ENCODE results near the gene MTERF1.
"Not testable (repeated sequence)": the region's sequence is repeated elsewhere in the genome, so short reads cannot be mapped to it uniquely, and the experiment has no call there.

Gene MTERF1

GRCh38 chr7:91883676-91884362 lies 3.3 kb upstream of the MTERF1 start:
- no peak for DNase-seq

- DNase-seq = no peak
These were observed 488 bp downstream of the MTERF1 start for GRCh38 chr7:91880016-91880412.

DNA sequence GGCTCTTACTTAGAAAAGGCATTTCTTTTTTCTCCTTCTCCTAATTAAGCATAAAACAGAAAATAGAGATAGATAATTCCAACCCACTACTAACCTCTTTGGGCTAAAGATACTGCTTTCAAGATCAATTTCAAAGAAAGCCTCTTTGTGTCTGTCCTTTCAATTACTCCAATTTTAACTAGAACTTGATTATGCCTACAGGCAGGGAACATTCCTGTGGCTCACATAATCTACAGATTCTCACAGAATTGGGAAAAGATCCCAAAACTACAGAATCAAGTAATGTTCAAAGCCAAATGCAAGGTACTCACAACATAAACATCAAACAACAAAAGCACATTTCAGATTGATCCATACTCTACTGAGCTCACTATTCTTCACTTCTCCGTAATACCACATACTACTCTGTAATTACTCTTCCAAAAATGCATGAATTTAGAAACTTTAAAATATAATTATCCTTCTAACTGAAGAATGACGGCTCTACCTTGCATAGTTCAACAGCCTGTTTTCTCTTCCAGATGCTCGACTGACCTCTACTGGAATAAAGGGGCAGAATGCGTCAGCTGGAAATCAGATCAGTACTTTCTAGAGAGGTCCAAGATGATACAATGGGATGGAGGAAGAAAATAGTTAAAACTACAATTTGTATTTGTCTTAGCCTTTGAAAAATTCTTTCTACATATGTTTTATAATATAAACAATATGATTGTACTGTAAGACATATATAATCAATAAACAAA lies 3.9 kb downstream of the MTERF1 start:
- no peak for DNase-seq

DNA sequence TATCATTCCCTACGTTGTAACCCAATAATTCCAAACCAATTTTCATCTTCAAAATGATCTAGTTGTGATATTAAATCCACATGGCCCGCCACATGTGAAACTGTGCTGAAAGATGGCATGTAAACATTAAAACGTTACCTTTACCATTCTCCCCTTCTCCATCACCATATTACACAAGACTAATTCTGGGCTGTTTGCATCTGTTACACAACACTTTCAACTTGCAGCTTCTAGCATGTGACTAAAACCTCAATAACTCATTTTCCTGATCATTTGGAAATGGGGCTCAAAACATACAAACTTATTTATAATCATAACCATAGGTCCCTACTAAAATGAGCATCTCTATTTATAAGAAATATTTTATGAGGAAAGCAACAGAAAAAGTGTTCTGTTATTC lies 4.7 kb downstream of the MTERF1 start:
- DNase-seq = no peak

GRCh38 chr7:91872928-91873327 lies 7.6 kb downstream of the MTERF1 start:
- DNase-seq = no peak

- no peak for DNase-seq
These were observed 8.4 kb downstream of the MTERF1 start for GRCh38 chr7:91872069-91872468.

GRCh38 chr7:91869661-91870060 lies 10.8 kb downstream of the MTERF1 start:
- no peak for DNase-seq

DNA sequence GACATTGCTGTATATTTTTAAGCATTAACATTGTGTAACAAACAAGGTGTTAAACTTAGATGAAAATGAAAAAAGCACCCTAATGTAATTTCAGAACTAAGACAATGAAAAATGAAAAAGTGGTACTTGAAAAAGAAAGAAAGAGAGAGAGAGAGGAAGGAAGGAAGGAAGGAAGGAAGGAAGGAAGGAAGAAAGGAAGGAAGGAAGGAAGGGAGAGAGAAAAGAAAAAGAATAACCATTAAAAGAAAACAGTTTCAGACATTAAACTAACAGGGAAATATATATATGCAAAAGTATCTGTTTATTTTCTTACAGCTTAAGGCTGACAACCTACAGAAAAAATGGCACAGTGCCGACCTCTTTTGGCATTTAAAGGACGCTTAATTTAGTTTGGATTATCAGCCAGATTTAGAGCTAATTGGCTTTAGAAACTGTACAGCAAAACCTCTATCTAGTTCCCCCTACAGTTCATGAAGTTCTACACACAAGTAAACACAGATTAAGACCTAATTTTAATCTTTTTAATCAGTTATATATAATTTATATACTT lies 13.8 kb downstream of the MTERF1 start:
- DNase-seq = no peak

GRCh38 chr7:91865511-91865910 lies 15.0 kb downstream of the MTERF1 start:
- DNase-seq = no peak

- not testable (repeated sequence) for DNase-seq
These were observed 15.9 kb downstream of the MTERF1 start for GRCh38 chr7:91864604-91865003.

GRCh38 chr7:91864070-91864469 lies 16.4 kb downstream of the MTERF1 start:
- DNase-seq = no peak

DNA sequence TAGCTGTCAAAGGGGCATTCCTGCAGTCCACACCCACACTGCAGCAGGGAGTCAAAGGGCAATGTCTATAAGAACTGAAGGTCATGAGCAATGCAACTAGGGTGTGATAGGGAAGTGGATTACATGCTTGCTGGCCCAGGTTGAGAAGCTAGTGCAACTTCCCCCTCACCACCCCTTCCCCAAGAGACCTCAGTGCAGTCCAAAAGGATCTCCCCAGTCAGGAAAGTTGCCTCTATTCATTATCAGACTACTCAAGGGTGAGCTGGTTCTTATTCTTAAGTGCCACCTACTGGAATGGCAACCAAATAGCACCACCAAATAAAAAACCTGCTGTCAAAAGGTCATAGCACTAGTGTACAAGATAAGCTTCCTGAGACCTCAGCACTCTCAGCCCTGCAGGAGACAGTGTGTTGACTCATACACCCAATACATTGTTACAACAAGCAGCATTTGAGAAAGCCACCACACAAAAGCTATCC lies 28.2 kb downstream of the MTERF1 start:
- DNase-seq = no peak

- no peak for DNase-seq
These were observed 30.0 kb downstream of the MTERF1 start for GRCh38 chr7:91850455-91850854.

- no peak for DNase-seq
These were observed 32.5 kb downstream of the MTERF1 start for GRCh38 chr7:91847876-91848588.

DNA sequence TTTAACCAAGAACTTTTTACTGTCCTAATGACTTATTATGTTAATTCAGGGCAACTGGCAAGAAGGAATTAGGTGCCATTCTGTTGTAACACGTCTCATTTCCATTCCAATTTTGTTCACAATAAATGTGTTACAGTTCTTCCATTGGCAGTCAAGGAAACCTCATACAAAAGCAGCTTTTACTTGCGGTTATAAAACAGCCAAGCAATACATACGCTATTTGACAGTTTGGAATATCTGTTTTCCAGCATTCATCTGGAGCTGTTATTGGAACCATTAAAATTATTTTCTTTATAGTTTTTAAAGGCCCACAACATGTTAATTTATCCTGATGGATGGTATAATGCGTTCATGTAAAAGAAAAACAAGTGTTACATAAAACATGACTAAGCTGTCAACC lies 33.3 kb downstream of the MTERF1 start:
- DNase-seq = no peak

- no peak for DNase-seq
These were observed 34.1 kb downstream of the MTERF1 start for GRCh38 chr7:91846436-91846835.

- DNase-seq = no peak
These were observed 36.7 kb downstream of the MTERF1 start for GRCh38 chr7:91843831-91844230.

DNA sequence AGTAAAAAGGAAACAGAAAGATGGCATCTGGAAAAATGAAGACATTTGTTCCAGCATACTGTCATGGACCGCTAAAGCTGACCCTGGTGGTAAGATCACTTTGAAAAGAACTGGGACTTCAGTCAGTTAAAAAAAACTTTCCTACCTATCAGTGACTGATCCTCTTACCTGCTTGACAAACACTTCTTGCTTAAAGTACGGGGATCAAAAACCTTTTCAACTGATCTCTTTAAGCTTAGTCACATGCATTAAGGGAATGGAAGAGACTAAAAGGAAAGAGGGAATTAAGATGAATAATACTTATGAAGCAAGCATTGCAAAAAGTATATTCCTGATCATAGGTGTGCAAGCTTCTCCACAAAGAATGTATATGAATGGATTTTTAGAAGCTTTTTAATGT lies 42.1 kb downstream of the MTERF1 start:
- DNase-seq = no peak

GRCh38 chr7:91837397-91838070 lies 43.0 kb downstream of the MTERF1 start:
- no peak for DNase-seq

GRCh38 chr7:91835826-91836368 lies 44.6 kb downstream of the MTERF1 start:
- no peak for DNase-seq

GRCh38 chr7:91835091-91835825 lies 45.2 kb downstream of the MTERF1 start:
- DNase-seq = no peak

- DNase-seq = no peak
These were observed 47.9 kb downstream of the MTERF1 start for GRCh38 chr7:91832493-91833045.

Data from activated CD4-positive, CD25-positive, alpha-beta regulatory T cell (primary cell).